Sigmoid colon (tissue), 4 donors: Measurements from ENCODE around the gene C3orf70.

Experiments used
- CTCF ChIP-seq, 4 experiments: fragments of 450-650 bp in 3 of 4; fragments of 200-600 bp in 1 of 4; IDR thresholded peaks; one replicate each; pipeline ENCODE4 v1.5.1; 2016 to 2019; ENCODE audit warnings: antibody characterized with exemption in 4 of 4, mild to moderate bottlenecking in 3 of 4, moderate library complexity in 2 of 4
- POLR2A ChIP-seq, 2 donors: fragments of 450-650 bp; IDR thresholded peaks; one replicate each; pipeline ENCODE4 v1.6.1; 2016; ENCODE audit warnings: antibody characterized with exemption in 2 of 2, mild to moderate bottlenecking in 2 of 2, moderate library complexity in 2 of 2
- POLR2AphosphoS5 ChIP-seq, 4 donors: sonication (generic); formaldehyde crosslinking; IDR thresholded peaks; one replicate each; pipeline ENCODE4 v1.6.1; 2017; ENCODE audit warnings: antibody characterized with exemption in 4 of 4

DNA sequence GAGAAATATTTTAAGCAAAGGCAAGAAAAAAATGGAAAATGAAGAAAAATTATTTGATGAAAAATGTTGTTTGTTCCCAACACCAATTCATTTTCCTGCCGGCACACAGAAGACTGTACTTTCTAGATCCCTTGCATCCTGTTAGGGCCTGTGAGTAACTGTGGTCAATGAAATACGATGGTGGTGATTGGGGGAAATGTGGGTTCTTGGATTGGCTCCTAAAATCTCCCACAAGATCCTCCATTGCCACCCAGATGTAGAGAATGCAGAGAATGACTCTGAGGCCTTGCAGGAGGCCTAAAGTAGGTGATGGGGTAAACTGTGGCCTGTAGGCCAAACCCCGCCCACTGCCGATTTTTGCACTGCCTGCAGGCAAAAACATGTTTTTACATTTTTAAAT, 46.3 kb upstream of the C3orf70 start:
- no peak for TF ChIP-seq CTCF (IDR thresholded peaks at IDR 0.05)
- no peak for TF ChIP-seq POLR2A (IDR thresholded peaks at IDR 0.05)
- TF ChIP-seq POLR2AphosphoS5 (IDR thresholded peaks at IDR 0.05) = no peak
